CD4-positive, CD25-positive, alpha-beta regulatory T cell (primary cell): ENCODE results near the gene GAS7. TPM values are rescaled to one million over a fixed set of nuclear protein-coding genes. Genes with fewer than 3 reads are reported as not detected.

Experiments
- ATAC-seq, 2 donors: fragments of 150-1000 bp; cut with Tn5 transposase; one replicate each; pipeline ENCODE4 v1.10.0; 2021; ENCODE audit warnings: low read depth in 2 of 2, moderate number of reproducible peaks in 2 of 2, moderate library complexity in 1 of 2
- DNase-seq, 3 donors: peaks; one replicate each; pipeline versions ENCODE4 v3.0.0 to v3.0.0-alpha.2; 2012 to 2022; ENCODE audit warnings: mixed read lengths in 1 of 3
- H3K27ac ChIP-seq: one replicate; pipeline ENCODE4 v1.7.0; 2013; ENCODE audit warnings: mild to moderate bottlenecking, low read length; ENCODE audit not compliant: insufficient read depth, poor library complexity, severe bottlenecking
- H3K27me3 ChIP-seq: one replicate; pipeline ENCODE4 v1.7.0; 2013; ENCODE audit warnings: low read length; ENCODE audit not compliant: control insufficient read depth, insufficient read depth
- H3K36me3 ChIP-seq: one replicate; pipeline ENCODE4 v1.7.0; 2013; ENCODE audit warnings: mild to moderate bottlenecking, low read length, moderate library complexity; ENCODE audit not compliant: control insufficient read depth, insufficient read depth
- H3K4me1 ChIP-seq: 2 replicates; pipeline ENCODE4 v1.7.0; 2013; ENCODE audit warnings: mild to moderate bottlenecking, low read length; ENCODE audit not compliant: insufficient read depth, control insufficient read depth, poor library complexity, severe bottlenecking
- H3K4me3 ChIP-seq: one replicate; pipeline ENCODE4 v1.7.0; 2013; ENCODE audit warnings: low read depth, mild to moderate bottlenecking, low read length, moderate library complexity
- H3K9me3 ChIP-seq, 2 experiments: 1 replicate in 1 of 2; 2 replicates in 1 of 2; pipeline ENCODE4 v1.7.0; 2013; ENCODE audit warnings: low read length in 2 of 2, mild to moderate bottlenecking in 1 of 2, moderate library complexity in 1 of 2; ENCODE audit not compliant: control insufficient read depth in 2 of 2
- H3K27ac Mint-ChIP-seq, 3 donors: one replicate each; pipeline ENCODE4 v1.8.0; 2020 to 2022; ENCODE audit warnings: mild to moderate bottlenecking in 3 of 3, mixed read lengths in 3 of 3, moderate library complexity in 2 of 3
- H3K27me3 Mint-ChIP-seq: one replicate; pipeline ENCODE4 v1.8.0; 2022; ENCODE audit warnings: mild to moderate bottlenecking, mixed read lengths
- H3K36me3 Mint-ChIP-seq: one replicate; pipeline ENCODE4 v1.8.0; 2020; ENCODE audit warnings: mixed read lengths
- H3K4me1 Mint-ChIP-seq, 4 donors: one replicate each; pipeline ENCODE4 v1.8.0; 2020 to 2022; ENCODE audit warnings: mixed read lengths in 4 of 4, mild to moderate bottlenecking in 1 of 4
- H3K4me3 Mint-ChIP-seq, 4 donors: one replicate each; pipeline ENCODE4 v1.8.0; 2020 to 2022; ENCODE audit warnings: mild to moderate bottlenecking in 4 of 4, mixed read lengths in 4 of 4, moderate library complexity in 3 of 4
- H3K9me3 Mint-ChIP-seq, 7 donors: one replicate each; pipeline ENCODE4 v1.8.0; 2020 to 2022; ENCODE audit warnings: mixed read lengths in 7 of 7, mild to moderate bottlenecking in 3 of 7, moderate library complexity in 2 of 7
- polyA plus RNA-seq, 4 donors: library from polyadenylated mRNA; unstranded; fragments of 300-500 nt; fragmentation: Illumina TruSeq; gene quantifications; one replicate each; pipeline ENCODE4 v1.2.3, GENCODE V29; 2021
- total RNA-seq: library from RNA; stranded (reverse); gene quantifications from one replicate; pipeline ENCODE4 v1.2.3, GENCODE V29; 2022

The GAS7 gene
- total and polyA plus RNA-seq, 5 donors from 2014 or later: 0.10 to 0.79 (median 0.46) TPM; not detected in 1

DNA sequence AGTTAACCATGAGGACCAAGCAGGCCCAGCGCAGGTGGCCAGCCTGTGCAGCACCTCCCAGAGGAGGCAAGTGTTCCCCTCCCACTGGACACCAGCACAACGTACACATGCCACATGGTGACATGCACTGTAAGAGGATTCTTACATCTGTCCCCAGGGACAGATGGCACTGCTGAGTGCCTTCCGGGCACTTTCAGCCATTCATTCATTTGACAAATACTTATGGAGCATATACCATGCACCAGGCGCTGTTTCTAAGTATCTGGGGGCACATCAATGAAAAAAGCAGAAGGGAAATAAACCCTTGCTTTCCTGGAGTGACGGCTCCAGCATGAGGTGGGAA is 79.6 kb downstream of the GAS7 start:
- Mint-ChIP-seq H3K27ac (peak overlapping the region in 2 of 3 donors; percentile 72 to 79), H3K27me3 (peaks cover 5% of the 10 kb centered on the region)

DNA sequence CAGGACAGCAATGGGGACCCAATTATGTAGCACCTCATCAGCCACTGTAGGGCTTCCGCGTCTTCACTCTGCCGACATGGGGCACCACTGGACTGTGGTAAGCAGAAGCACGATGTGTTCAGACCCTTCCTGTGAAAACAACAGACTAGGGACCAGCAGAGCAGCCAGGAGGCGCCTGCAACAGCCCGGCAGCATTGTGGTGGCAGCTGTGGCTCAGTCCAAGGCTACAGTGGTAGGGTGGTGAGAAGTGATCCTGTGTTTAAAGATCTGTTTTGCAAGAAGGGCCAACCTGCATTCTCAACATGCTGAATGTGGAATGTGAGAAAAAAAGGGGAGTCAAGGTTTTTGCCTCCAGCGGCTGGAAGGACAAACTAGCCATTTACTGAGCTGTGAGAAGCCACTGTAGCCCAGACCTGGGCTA is 80.8 kb downstream of the GAS7 start:
- ATAC-seq (peak in 1 of 2 donors; percentile 26), DNase-seq (no peak)
- Histone ChIP-seq H3K27me3 (no peaks in the 10 kb centered on the region), H3K9me3 (no peaks in the 10 kb centered on the region), H3K27ac (no peak overlapping the region), H3K4me1 (no peaks in the 10 kb centered on the region), H3K36me3 (no peaks in the 10 kb centered on the region), H3K4me3 (no peak overlapping the region)
- Mint-ChIP-seq H3K4me1 (peaks cover 0 to 66% (median 2%) of the 10 kb centered on the region in 4 donors), H3K27ac (no peak overlapping the region), H3K4me3 (no peak overlapping the region), H3K27me3 (peaks cover 5% of the 10 kb centered on the region), H3K36me3 (no peaks in the 10 kb centered on the region), H3K9me3 (peaks cover 0 to 2% (median 0%) of the 10 kb centered on the region in 7 donors)

More for the DNA sequence above, 79.6 kb downstream of the GAS7 start:
- Mint-ChIP-seq H3K36me3 (no peaks in the 10 kb centered on the region), H3K9me3 (peaks cover 0 to 2% (median 0%) of the 10 kb centered on the region in 7 donors), H3K4me1 (peaks cover 0 to 61% (median 2%) of the 10 kb centered on the region in 4 donors), H3K4me3 (peak overlapping the region in 1 of 4 donors; percentile 21)
- Histone ChIP-seq H3K36me3 (no peaks in the 10 kb centered on the region), H3K9me3 (no peaks in the 10 kb centered on the region), H3K27me3 (no peaks in the 10 kb centered on the region), H3K4me1 (no peaks in the 10 kb centered on the region), H3K27ac (no peak overlapping the region), H3K4me3 (no peak overlapping the region)
- DNase-seq (no peak), ATAC-seq (no peak)

DNA sequence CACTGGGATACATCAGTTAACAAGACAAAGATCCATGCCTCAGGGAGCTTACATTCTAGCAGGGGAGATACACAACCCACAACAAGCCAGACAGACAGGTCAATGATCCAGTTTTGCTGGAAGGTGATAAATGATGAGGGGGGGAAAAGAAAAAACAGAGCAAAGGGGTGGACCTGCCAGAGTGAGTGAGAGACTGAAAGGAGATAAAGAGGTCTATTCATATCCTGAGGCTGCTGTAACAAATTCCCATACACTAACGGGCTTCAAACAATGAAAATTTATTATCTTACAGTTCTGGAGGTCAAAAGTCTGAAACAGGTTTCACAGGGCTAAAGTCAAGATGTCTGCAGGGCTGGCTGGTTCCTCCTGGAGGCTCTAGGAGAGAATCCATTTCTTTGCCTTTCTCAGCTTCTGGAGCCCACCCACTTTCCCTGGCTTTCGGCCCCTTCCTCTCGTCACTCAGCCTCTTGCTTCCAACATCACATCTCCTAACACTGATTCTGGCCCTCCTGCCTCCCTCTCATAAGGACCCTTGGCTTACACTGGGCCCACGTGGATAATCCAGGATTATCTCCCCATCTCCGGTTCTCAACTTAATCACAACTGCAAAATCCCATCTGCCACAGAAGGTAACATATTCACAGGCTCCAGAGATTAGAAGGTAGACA is 81.5 kb downstream of the GAS7 start:
- no peaks in the 10 kb centered on the region for H3K9me3 ChIP-seq
- Mint-ChIP-seq H3K4me1 (peaks cover 0 to 62% (median 2%) of the 10 kb centered on the region in 4 donors), H3K9me3 (peaks cover 0 to 2% (median 0%) of the 10 kb centered on the region in 7 donors), H3K27ac (no peak overlapping the region), H3K27me3 (peaks cover 5% of the 10 kb centered on the region), H3K4me3 (no peak overlapping the region), H3K36me3 (no peaks in the 10 kb centered on the region)
- H3K27me3 ChIP-seq: no peaks in the 10 kb centered on the region
- H3K36me3 ChIP-seq: no peaks in the 10 kb centered on the region
- ATAC-seq (no peak), DNase-seq (no peak)
- no peaks in the 10 kb centered on the region for H3K4me1 ChIP-seq
- no peak overlapping the region for H3K27ac ChIP-seq
- no peak overlapping the region for H3K4me3 ChIP-seq

DNA sequence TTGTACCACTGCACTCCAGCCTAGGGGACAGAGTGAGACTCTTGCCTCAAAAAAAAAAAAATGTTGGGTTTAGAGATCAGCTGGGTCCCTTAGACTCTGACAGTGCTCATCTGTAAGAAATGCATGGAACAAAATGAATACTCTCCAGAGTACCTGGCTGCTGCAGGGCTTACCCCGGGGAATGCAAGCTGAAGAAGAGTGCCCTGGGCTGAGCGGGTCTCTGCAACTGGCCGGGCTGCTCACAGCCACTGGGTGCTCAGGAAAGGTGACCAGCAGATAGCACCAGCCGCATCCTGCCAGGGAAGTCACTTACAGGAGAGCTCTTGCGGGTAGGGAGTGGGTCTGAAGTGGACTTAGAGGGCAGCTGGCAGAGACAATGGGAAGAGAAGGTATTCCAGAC is 82.1 kb downstream of the GAS7 start:
- peak overlapping the region in 1 of 3 donors; percentile 30 for H3K27ac Mint-ChIP-seq
- no peaks in the 10 kb centered on the region for H3K36me3 Mint-ChIP-seq
- DNase-seq (no peak), ATAC-seq (no peak)
- H3K27me3 Mint-ChIP-seq: peaks cover 5% of the 10 kb centered on the region
- peaks cover 0 to 55% (median 2%) of the 10 kb centered on the region in 4 donors for H3K4me1 Mint-ChIP-seq
- Histone ChIP-seq H3K4me1 (no peaks in the 10 kb centered on the region), H3K27ac (no peak overlapping the region), H3K4me3 (no peak overlapping the region), H3K9me3 (no peaks in the 10 kb centered on the region), H3K27me3 (no peaks in the 10 kb centered on the region), H3K36me3 (no peaks in the 10 kb centered on the region)
- H3K9me3 Mint-ChIP-seq: peaks cover 0 to 2% (median 0%) of the 10 kb centered on the region in 7 donors
- no peak overlapping the region for H3K4me3 Mint-ChIP-seq

DNA sequence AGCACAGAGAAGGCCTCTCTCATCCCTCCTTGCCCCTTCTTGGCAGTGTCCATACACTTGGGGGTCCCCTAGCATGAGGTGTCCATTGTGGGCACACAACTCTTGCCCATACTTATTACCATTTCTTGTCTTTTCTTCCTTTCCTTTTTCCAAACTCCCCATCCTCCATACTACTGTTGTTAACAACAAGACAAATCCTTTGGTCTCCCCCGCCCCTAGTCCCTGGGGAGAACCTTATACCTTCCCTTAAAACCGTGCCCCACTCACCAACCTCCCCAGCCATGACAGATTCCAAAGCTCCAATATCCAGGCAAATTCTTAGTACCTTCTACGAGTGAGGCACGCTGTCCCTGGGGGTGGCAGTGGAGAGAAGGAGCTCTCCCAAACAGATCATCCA is 82.9 kb downstream of the GAS7 start:
- H3K4me3 ChIP-seq: no peak overlapping the region

DNA sequence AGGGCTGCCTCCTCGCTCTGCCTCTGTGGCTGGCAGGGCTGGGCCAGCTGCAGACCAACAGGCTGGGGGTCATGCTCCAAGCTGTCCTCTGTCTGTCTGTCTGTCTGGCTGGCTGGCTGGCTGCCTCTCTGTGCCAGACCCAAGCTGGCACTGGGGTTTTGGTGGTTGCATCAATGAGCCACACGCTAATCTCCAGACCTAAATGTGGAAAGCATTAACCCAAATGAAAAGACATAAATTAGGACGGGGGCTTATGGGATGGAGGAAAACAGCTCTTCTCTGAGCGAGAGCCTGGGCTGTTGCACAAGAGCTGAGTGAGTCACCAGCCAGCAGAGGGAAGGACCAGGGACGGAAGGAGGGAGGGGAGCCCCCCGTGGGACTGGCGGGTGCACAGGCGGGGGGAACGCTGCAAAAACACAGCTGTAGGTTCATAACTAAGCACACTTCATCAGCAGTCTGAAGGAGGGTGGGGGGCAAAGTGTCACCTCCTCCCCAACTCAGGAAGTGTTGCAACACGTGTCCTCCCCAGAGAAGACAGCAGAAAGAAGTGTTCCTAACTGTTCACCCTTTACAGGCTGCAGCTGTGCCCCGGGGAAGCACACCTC is 83.4 kb downstream of the GAS7 start:
- Histone ChIP-seq H3K36me3 (no peaks in the 10 kb centered on the region), H3K4me1 (no peaks in the 10 kb centered on the region), H3K27ac (no peak overlapping the region), H3K27me3 (no peaks in the 10 kb centered on the region), H3K9me3 (no peaks in the 10 kb centered on the region), H3K4me3 (no peak overlapping the region)
- DNase-seq (peak in 2 of 3 donors; percentile 4 to 33), ATAC-seq (peak; percentile 51 to 64)
- peaks cover 0 to 46% (median 2%) of the 10 kb centered on the region in 4 donors for H3K4me1 Mint-ChIP-seq
- H3K27me3 Mint-ChIP-seq: peaks cover 5% of the 10 kb centered on the region
- H3K27ac Mint-ChIP-seq: peak overlapping the region; percentile 14 to 67 (median 28)
- peaks cover 0 to 3% (median 0%) of the 10 kb centered on the region in 7 donors for H3K9me3 Mint-ChIP-seq
- no peaks in the 10 kb centered on the region for H3K36me3 Mint-ChIP-seq
- peak overlapping the region in 2 of 4 donors; percentile 47 to 51 for H3K4me3 Mint-ChIP-seq

More for the DNA sequence above, 82.9 kb downstream of the GAS7 start:
- Histone ChIP-seq H3K27me3 (no peaks in the 10 kb centered on the region), H3K4me1 (no peaks in the 10 kb centered on the region), H3K27ac (no peak overlapping the region), H3K36me3 (no peaks in the 10 kb centered on the region), H3K9me3 (no peaks in the 10 kb centered on the region)
- Mint-ChIP-seq H3K4me3 (peak overlapping the region in 1 of 4 donors; percentile 47), H3K27ac (peak overlapping the region in 1 of 3 donors; percentile 28), H3K9me3 (peaks cover 0 to 2% (median 0%) of the 10 kb centered on the region in 7 donors), H3K36me3 (no peaks in the 10 kb centered on the region), H3K4me1 (peaks cover 0 to 51% (median 2%) of the 10 kb centered on the region in 4 donors), H3K27me3 (peaks cover 5% of the 10 kb centered on the region)
- ATAC-seq: no peak
- DNase-seq: no peak

DNA sequence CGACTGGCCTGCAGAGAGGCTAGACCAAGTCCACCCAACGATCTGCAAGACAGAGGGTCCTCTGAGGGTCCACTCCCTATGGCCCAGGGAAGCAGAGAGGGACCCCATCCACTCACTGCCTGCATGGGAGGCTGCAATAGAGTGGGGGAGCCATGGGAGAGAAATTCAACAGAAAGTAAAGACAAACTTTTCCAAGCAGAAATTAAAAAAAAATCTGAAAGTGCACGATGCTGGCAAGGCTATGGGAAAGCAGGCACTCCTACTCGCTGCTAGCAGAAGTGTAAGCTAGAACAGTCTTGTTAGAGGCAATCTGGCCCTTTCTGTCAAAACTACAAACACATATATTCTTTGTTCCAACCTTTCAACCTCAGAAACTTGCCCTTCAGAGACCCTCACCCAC is 85.4 kb downstream of the GAS7 start:
- no peaks in the 10 kb centered on the region for H3K9me3 ChIP-seq
- H3K4me3 ChIP-seq: no peak overlapping the region
- H3K27me3 Mint-ChIP-seq: peaks cover 5% of the 10 kb centered on the region
- H3K36me3 ChIP-seq: no peaks in the 10 kb centered on the region
- no peaks in the 10 kb centered on the region for H3K27me3 ChIP-seq
- peaks cover 0 to 33% (median 0%) of the 10 kb centered on the region in 4 donors for H3K4me1 Mint-ChIP-seq
- ATAC-seq (no peak), DNase-seq (no peak)
- peaks cover 0 to 4% (median 0%) of the 10 kb centered on the region in 7 donors for H3K9me3 Mint-ChIP-seq
- H3K27ac ChIP-seq: no peak overlapping the region
- H3K36me3 Mint-ChIP-seq: no peaks in the 10 kb centered on the region
- H3K4me3 Mint-ChIP-seq: peak overlapping the region in 1 of 4 donors; percentile 56
- no peak overlapping the region for H3K27ac Mint-ChIP-seq
- no peaks in the 10 kb centered on the region for H3K4me1 ChIP-seq
